ENCODE measurements around the gene MGAT2. TPM values are rescaled to one million over a fixed set of nuclear protein-coding genes. Genes with fewer than 3 reads are reported as not detected.
"Not testable (repeated sequence)": the region's sequence is repeated elsewhere in the genome, so short reads cannot be mapped to it uniquely, and the experiment has no call there.

Gene MGAT2
- total RNA-seq, 1 experiment from 2014 or later = 42.2 TPM

DNA sequence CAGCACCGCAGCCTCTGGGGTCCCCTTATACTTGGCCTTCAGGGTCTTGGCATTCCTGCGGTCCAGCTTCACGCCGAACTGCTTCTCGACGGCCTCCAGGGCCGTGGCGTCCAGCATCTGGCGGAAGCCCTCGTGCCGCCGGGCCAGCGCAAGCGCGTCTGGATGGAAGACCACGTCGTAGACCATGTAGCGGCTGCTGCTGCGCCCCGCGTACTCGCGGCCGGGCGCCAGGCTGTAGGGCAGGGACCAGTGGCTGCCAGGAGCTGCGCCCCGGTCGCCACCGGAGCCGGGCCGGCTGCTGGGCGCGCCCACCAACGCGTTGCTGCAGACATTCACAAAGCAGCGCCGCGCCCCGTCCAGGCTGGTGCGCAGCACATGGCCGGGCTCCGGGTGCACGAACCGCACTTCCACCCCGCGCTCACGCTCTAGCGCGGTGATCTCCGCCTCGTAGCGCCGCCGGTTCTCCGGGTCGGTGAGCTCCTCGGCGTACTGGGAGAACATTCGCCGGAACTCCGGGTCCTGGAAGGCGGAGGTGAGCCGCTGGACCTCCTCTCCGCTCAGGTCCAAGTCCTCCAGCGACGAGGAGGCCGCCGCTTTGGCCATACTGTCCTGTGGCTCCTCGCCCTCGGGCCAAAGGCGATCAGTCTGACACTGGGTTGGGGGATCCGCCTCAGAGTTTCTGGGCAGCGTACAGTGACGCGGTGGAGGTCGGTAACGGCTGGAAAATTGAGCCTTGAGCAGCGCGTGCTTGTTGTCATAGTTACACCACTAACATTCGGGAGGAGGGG is 14.1 kb downstream of the MGAT2 start, which contains the start of gene DNAAF2:
TSS of gene DNAAF2 (minus strand) at position 698 of the 788 bp plus-strand sequence. CDS start at position 603, 95 bp downstream.
- DNase-seq = peak; percentile 50
- H3K27me3 ChIP-seq = no peaks in the 10 kb centered on the region
- H3K9me3 ChIP-seq = no peaks in the 10 kb centered on the region
- H3K4me3 ChIP-seq = peak within 1 kb of the TSS; percentile 83
- H3K36me3 ChIP-seq = peaks cover 17% of the 10 kb centered on the region

DNA sequence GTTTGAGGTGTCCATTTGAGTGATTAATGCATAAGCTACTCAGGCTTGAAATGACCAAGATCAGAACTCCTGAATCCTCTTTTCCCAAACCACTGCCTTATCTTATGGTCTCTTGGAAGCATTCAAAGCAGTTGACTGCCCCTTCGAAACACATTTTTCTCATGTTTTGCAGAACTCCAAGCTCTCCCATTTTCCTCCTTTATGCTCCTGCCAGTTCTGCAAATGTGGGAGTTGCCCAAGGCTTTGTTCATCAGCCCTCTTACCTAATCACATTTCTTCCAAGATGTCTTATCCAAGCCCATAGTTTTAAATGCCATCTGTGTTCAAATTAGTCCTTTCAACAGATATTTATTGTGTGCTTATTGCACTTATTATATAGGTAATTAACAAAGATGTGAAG is 16.3 kb downstream of the MGAT2 start:
- H3K36me3 ChIP-seq = peaks cover 18% of the 10 kb centered on the region
- H3K9me3 ChIP-seq = no peaks in the 10 kb centered on the region
- no peak for DNase-seq
- H3K27me3 ChIP-seq = no peaks in the 10 kb centered on the region
- H3K4me3 ChIP-seq = no peak overlapping the region

DNA sequence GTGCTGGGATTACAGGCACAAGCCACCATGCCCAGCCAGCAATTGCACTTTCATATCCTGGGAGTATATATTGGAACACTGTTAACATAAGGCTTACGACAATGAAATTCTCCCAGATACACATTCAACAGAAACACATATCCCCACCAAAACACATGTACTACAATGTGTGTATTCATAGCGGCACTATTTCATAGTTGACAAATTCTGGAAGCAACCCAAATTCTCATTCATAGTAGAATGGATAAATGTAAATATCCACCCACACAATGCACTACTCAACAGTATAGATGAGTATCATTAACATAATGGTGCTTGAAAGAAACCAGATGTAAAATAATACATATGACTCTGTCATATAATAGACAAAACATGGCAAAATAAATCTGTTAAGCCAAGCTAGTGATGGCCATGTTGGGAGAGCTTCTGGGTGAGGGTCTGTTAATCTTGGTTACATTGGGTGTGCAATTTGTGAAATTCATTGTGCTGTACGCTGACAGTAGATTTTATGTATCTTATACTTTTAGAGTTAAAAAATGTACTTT is 17.0 kb downstream of the MGAT2 start:
- Histone ChIP-seq H3K4me3 (no peak overlapping the region), H3K27me3 (no peaks in the 10 kb centered on the region), H3K9me3 (no peaks in the 10 kb centered on the region), H3K36me3 (peaks cover 18% of the 10 kb centered on the region)
- DNase-seq = no peak

DNA sequence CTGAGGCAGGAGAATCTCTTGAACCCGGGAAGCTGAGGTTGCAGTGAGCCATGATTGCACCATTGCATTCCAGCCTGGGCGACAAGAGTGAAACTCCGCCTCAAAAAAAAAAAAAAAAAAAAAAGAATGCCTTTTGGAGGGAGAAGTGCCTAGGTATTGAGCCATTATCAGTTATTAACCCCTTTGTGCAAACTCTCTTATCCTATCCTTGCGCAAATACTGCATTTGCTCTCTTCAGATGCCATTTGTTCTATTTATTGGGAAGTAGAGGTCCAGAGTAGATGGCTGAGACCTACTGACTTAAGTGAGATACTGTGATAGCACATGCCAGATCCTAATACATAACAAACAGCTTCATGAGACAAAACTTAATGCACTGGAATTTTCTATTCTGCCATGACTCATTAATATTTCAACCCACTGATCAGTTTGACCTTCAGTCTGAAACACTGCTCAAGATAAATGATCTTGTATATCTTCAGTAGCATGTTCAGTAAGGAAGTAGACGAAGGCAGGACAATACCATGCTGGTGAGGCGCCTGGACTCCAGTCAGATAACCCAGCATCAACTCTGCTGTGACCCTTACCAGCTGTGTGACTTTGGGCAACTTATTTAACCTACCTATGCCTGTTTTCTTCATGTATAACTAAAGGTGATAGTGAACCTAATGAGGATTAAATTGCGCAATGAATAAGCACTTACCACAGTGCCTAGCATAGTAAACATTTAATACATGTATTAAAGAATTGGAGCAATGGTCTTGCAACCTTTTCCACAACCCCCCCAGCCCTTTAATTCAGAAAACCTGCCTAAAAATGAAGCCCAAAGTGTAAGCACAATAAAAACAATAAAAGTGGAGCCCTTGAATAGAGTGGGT is 20.2 kb downstream of the MGAT2 start:
- Histone ChIP-seq H3K4me3 (no peak overlapping the region), H3K36me3 (peaks cover 18% of the 10 kb centered on the region), H3K9me3 (no peaks in the 10 kb centered on the region), H3K27me3 (no peaks in the 10 kb centered on the region)
- no peak for DNase-seq

DNA sequence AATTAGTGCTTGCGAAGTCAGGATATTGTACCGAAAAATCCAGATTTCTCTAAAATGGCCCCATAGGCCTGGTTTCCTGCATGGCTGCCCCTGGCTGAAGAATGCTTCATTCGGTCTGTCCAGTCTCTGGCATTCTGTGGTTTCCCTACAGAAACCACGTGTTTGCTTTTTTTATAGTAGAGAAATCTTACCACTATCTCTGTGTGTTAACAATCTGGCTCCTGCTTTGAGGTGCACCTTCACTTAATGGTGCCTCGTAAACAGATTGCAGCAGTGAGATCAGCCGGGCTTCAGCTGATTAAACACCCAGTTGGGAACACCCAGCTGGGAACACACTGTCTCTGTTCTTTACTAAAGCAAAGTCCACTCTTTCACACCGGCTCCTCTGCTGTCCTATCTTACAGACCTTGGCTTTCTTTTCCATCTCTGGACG is 21.1 kb downstream of the MGAT2 start:
- no peaks in the 10 kb centered on the region for H3K27me3 ChIP-seq
- no peaks in the 10 kb centered on the region for H3K9me3 ChIP-seq
- no peak for DNase-seq
- no peak overlapping the region for H3K4me3 ChIP-seq
- peaks cover 12% of the 10 kb centered on the region for H3K36me3 ChIP-seq

DNA sequence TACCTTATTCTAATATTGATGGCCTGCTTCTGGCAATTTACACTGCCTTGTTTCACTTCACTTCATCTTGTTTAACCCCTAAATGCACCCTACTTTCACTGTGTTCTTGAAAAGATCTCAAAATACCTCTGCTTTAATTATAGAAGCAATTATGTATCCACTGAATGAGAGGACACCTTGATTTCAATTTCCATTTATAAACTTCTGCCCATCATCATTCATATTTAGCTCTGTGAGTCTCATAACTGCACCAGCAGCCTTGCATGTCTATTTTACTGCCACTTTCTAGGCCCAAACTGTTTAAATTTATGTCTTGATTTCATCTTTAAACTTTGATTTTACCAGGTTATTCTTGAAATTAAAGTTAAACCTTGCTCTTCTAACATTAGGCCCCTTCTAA is 21.6 kb downstream of the MGAT2 start:
- H3K9me3 ChIP-seq = no peaks in the 10 kb centered on the region
- peaks cover 15% of the 10 kb centered on the region for H3K36me3 ChIP-seq
- no peak for DNase-seq
- no peaks in the 10 kb centered on the region for H3K27me3 ChIP-seq
- H3K4me3 ChIP-seq = no peak overlapping the region

DNA sequence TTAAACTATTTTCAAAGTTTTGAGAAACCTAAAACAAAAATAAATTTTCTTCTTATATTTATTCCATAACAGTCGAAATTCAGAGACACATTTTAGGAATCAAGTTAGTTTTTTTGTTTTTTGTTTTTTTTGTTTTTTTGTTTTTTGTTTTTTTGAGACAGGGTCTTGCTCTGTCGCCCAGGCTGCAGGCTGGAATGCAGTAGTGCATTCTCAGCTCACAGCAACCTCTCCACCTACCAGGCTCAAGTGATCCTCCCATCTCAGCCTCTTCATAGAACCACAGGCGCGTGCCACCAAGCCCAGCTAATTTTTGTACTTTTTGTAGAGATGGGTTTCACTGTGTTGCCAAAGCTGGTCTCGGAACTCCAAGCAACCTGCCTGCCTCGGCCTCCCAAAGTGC is 32.9 kb downstream of the MGAT2 start:
- Histone ChIP-seq H3K9me3 (no peaks in the 10 kb centered on the region), H3K4me3 (no peak overlapping the region), H3K27me3 (no peaks in the 10 kb centered on the region), H3K36me3 (peaks cover 6% of the 10 kb centered on the region; the same call in 1 of the 2 replicates)
- DNase-seq = no peak

DNA sequence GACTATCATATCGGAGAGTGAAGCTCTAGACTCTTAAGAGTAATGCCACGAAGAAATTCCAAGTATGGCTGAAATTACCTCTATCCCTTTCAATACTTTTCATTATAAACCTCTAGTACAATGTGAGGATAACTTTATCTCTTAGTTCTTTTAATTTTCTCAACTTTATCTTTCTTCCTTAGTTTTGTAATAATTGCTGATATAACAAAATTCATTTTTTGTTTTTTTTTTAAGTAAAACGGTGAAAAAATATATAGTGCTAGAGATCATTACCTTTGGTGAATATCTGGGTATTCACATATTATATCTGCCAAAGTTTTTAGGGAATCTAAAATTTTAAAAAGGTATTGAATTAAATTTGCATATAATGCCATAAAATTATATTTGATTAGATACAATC is 33.9 kb downstream of the MGAT2 start:
- no peak for DNase-seq

DNA sequence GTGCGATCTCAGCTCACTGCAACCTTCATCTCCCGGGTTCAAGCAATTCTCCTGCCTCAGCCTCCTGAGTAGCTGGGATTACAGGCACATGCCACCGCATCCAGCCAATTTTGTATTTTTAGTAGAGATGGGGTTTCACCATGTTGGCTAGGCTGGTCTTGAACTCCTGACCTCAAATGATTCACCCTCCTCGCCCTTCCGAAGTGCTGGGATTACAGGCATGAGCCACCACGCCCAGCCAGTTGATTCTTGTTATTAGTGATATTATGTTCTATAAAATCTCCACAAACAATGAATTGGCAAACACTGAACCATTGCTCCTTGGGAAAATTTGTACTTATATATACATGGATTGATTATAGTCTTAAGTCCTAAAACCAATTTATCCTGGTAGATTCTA is 36.9 kb downstream of the MGAT2 start:
- H3K36me3 ChIP-seq, H3K4me3 ChIP-seq, H3K9me3 ChIP-seq, H3K27me3 ChIP-seq: not testable (repeated sequence)
- DNase-seq = peak; percentile 63

More for the DNA sequence above, 33.9 kb downstream of the MGAT2 start:
- Histone ChIP-seq H3K36me3 (peaks cover 6% of the 10 kb centered on the region; the same call in 1 of the 2 replicates), H3K9me3 (no peaks in the 10 kb centered on the region), H3K4me3 (no peak overlapping the region), H3K27me3 (no peaks in the 10 kb centered on the region)

DNA sequence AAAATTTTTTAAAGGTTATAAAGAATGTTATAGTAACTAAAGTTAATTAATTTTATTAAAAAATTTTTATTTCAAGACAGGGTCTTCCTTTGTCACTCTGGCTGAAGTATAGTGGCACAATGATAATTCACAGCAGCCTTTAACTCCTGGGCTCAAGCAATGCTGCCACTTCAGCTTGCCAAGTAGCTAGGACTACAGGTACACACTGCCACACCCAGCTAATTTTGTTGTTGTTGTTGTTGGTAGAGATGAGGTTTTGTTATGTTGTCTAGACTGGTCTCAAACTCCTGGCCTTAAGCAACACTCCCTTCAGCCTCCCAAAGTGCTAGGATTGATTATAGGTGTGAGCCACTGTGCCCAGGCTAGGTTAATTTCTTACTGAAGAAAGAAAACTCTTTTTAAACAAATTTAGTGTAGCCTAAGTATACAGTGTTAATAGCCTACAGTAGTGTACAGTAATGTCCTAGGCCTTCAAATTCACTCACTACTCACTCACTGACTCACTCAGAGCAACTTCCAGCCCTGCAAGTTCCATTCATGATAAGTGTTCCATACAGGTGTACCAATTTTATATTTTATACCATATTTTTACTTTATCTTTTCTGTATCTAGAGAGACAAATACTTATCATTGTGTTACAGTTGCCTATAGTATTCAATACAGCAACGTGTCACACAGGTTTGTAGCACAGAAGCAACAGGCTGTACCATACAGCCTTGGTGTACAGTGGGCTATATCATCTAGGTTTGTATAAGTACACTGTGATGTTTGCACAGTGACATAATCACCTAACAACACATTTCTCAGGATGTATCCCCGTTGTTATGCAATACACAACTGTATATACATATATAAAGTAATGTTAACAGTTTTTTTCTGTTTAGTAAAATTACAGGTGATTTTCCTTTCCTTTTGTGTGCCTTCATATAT is 39.2 kb downstream of the MGAT2 start:
- H3K4me3 ChIP-seq = no peak overlapping the region
- no peak for DNase-seq
- H3K27me3 ChIP-seq = no peaks in the 10 kb centered on the region
- peaks cover 3% of the 10 kb centered on the region; the same call in 1 of the 2 replicates for H3K36me3 ChIP-seq
- H3K9me3 ChIP-seq = no peaks in the 10 kb centered on the region

DNA sequence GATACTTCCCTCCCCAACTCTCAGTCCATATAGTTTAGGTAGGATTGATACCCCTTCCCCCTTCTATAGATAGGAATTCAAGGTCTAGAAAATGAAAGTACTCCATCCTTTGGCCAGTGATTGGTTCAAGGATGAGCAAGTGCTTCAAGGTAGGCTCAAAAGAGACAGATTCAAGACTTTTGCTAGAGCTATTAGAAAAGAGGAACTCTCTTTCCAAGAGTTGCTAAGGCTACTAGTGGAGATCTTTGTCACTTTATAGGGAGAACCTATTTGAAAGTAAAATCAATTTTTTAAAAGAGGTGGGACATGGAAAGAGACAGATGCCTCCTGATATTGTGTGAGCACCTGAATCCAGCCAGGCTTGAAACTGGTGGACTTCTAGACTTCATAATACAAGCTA is 49.9 kb downstream of the MGAT2 start:
- H3K36me3 ChIP-seq = no peaks in the 10 kb centered on the region
- no peak for DNase-seq
- no peak overlapping the region for H3K4me3 ChIP-seq

More for the DNA sequence above, 49.9 kb downstream of the MGAT2 start:
- Histone ChIP-seq H3K27me3 (no peaks in the 10 kb centered on the region), H3K9me3 (no peaks in the 10 kb centered on the region)

Other genes with a start within 250 kb of the MGAT2 start
- 1,690 and 2,087 TPM in 2 replicates for gene RPS29, start 34.4 kb upstream of the MGAT2 start, total RNA-seq (2014; rRNA removed; shearing (Covaris generic); ENCODE audit: low replicate concordance)
- 33.3 and 51.5 TPM in 2 replicates for gene LRR1, start 21.9 kb upstream of the MGAT2 start, total RNA-seq (2014; rRNA removed; shearing (Covaris generic); ENCODE audit: low replicate concordance)
- gene RPL36AL, start 173 bp upstream of the MGAT2 start, total RNA-seq (2014; rRNA removed; shearing (Covaris generic); ENCODE audit: low replicate concordance) = 110 and 159 TPM in 2 replicates
- gene DNAAF2, start 14.4 kb downstream of the MGAT2 start, total RNA-seq (2014; rRNA removed; shearing (Covaris generic); ENCODE audit: low replicate concordance) = 9.2 and 11.6 TPM in 2 replicates
- 14.3 and 75.1 TPM in 2 replicates for gene POLE2, start 67.4 kb downstream of the MGAT2 start, total RNA-seq (2014; rRNA removed; shearing (Covaris generic); ENCODE audit: low replicate concordance)
- gene KLHDC1, start 72.3 kb downstream of the MGAT2 start, total RNA-seq (2014; rRNA removed; shearing (Covaris generic); ENCODE audit: low replicate concordance) = 0.56 TPM in 1 of 2 replicates, not detected in the other
- gene KLHDC2, start 147.4 kb downstream of the MGAT2 start, total RNA-seq (2014; rRNA removed; shearing (Covaris generic); ENCODE audit: low replicate concordance) = 24.1 and 32.0 TPM in 2 replicates
- gene NEMF, start 232.0 kb downstream of the MGAT2 start, total RNA-seq (2014; rRNA removed; shearing (Covaris generic); ENCODE audit: low replicate concordance) = 30.0 and 50.6 TPM in 2 replicates

Measured in MG63 (cell line).